ENCODE data around the gene EFCAB11.

Gene EFCAB11

GRCh38 chr14:89775946-89776345 lies 178.6 kb downstream of the EFCAB11 start:
- Mint-ChIP-seq H3K4me3 (no peak overlapping the region), H3K36me3 (ENCODE audit: low read depth) (no peaks in the 10 kb centered on the region), H3K27ac (no peak overlapping the region), H3K27me3 (ENCODE audit: low read depth) (peaks cover 22% of the 10 kb centered on the region), H3K9me3 (no peaks in the 10 kb centered on the region), H3K4me1 (ENCODE audit: low read depth) (peaks cover 17% of the 10 kb centered on the region)

- H3K36me3 Mint-ChIP-seq (ENCODE audit: low read depth): no peaks in the 10 kb centered on the region
- H3K4me1 Mint-ChIP-seq (ENCODE audit: low read depth): peaks cover 19% of the 10 kb centered on the region
- H3K27me3 Mint-ChIP-seq (ENCODE audit: low read depth): peaks cover 29% of the 10 kb centered on the region
- no peak overlapping the region for H3K4me3 Mint-ChIP-seq
- no peak overlapping the region for H3K27ac Mint-ChIP-seq
- H3K9me3 Mint-ChIP-seq: no peaks in the 10 kb centered on the region
These were observed 179.4 kb downstream of the EFCAB11 start for GRCh38 chr14:89775151-89775550.

- Mint-ChIP-seq H3K36me3 (ENCODE audit: low read depth) (no peaks in the 10 kb centered on the region), H3K27ac (peak overlapping the region; percentile 8), H3K4me3 (peak overlapping the region; percentile 22), H3K9me3 (no peaks in the 10 kb centered on the region), H3K4me1 (ENCODE audit: low read depth) (peaks cover 19% of the 10 kb centered on the region), H3K27me3 (ENCODE audit: low read depth) (peaks cover 31% of the 10 kb centered on the region)
These were observed 180.8 kb downstream of the EFCAB11 start for GRCh38 chr14:89773644-89774316.

GRCh38 chr14:89773151-89773550 lies 181.4 kb downstream of the EFCAB11 start:
- peak overlapping the region; percentile 22 for H3K4me3 Mint-ChIP-seq
- H3K27me3 Mint-ChIP-seq (ENCODE audit: low read depth): peaks cover 31% of the 10 kb centered on the region
- H3K9me3 Mint-ChIP-seq: no peaks in the 10 kb centered on the region
- H3K36me3 Mint-ChIP-seq (ENCODE audit: low read depth): no peaks in the 10 kb centered on the region
- H3K27ac Mint-ChIP-seq: peak overlapping the region; percentile 24
- peaks cover 19% of the 10 kb centered on the region for H3K4me1 Mint-ChIP-seq (ENCODE audit: low read depth)

- H3K36me3 Mint-ChIP-seq (ENCODE audit: low read depth): no peaks in the 10 kb centered on the region
- H3K9me3 Mint-ChIP-seq: peaks cover 2% of the 10 kb centered on the region
- H3K4me3 Mint-ChIP-seq: no peak overlapping the region
- peaks cover 34% of the 10 kb centered on the region for H3K4me1 Mint-ChIP-seq (ENCODE audit: low read depth)
- no peak overlapping the region for H3K27ac Mint-ChIP-seq
- peaks cover 27% of the 10 kb centered on the region for H3K27me3 Mint-ChIP-seq (ENCODE audit: low read depth)
These were observed 183.3 kb downstream of the EFCAB11 start for GRCh38 chr14:89771251-89771650.

- Mint-ChIP-seq H3K27ac (no peak overlapping the region), H3K4me3 (no peak overlapping the region), H3K36me3 (ENCODE audit: low read depth) (no peaks in the 10 kb centered on the region), H3K27me3 (ENCODE audit: low read depth) (peaks cover 24% of the 10 kb centered on the region), H3K9me3 (peaks cover 4% of the 10 kb centered on the region), H3K4me1 (ENCODE audit: low read depth) (peaks cover 22% of the 10 kb centered on the region)
These were observed 186.7 kb downstream of the EFCAB11 start for GRCh38 chr14:89767861-89768268.

- H3K27ac Mint-ChIP-seq: peak overlapping the region; percentile 18
- H3K4me3 Mint-ChIP-seq: no peak overlapping the region
- peaks cover 19% of the 10 kb centered on the region for H3K27me3 Mint-ChIP-seq (ENCODE audit: low read depth)
- peaks cover 4% of the 10 kb centered on the region for H3K9me3 Mint-ChIP-seq
- H3K4me1 Mint-ChIP-seq (ENCODE audit: low read depth): peaks cover 20% of the 10 kb centered on the region
- H3K36me3 Mint-ChIP-seq (ENCODE audit: low read depth): no peaks in the 10 kb centered on the region
These were observed 187.4 kb downstream of the EFCAB11 start for GRCh38 chr14:89767131-89767530.

- peaks cover 4% of the 10 kb centered on the region for H3K27me3 Mint-ChIP-seq (ENCODE audit: low read depth)
- H3K4me1 Mint-ChIP-seq (ENCODE audit: low read depth): peaks cover 14% of the 10 kb centered on the region
- H3K9me3 Mint-ChIP-seq: peaks cover 4% of the 10 kb centered on the region
- no peak overlapping the region for H3K4me3 Mint-ChIP-seq
- no peaks in the 10 kb centered on the region for H3K36me3 Mint-ChIP-seq (ENCODE audit: low read depth)
- no peak overlapping the region for H3K27ac Mint-ChIP-seq
These were observed 189.2 kb downstream of the EFCAB11 start for GRCh38 chr14:89765346-89765745.

GRCh38 chr14:89760086-89760485 lies 194.4 kb downstream of the EFCAB11 start:
- peaks cover 8% of the 10 kb centered on the region for H3K9me3 Mint-ChIP-seq
- H3K36me3 Mint-ChIP-seq (ENCODE audit: low read depth): peaks cover 3% of the 10 kb centered on the region
- H3K4me1 Mint-ChIP-seq (ENCODE audit: low read depth): peaks cover 4% of the 10 kb centered on the region
- no peaks in the 10 kb centered on the region for H3K27me3 Mint-ChIP-seq (ENCODE audit: low read depth)
- no peak overlapping the region for H3K27ac Mint-ChIP-seq
- H3K4me3 Mint-ChIP-seq: no peak overlapping the region

GRCh38 chr14:89757313-89757939 lies 197.1 kb downstream of the EFCAB11 start:
- H3K27me3 Mint-ChIP-seq (ENCODE audit: low read depth): no peaks in the 10 kb centered on the region

GRCh38 chr14:89755816-89756215 lies 198.7 kb downstream of the EFCAB11 start:
- Mint-ChIP-seq H3K36me3 (ENCODE audit: low read depth) (peaks cover 4% of the 10 kb centered on the region), H3K27me3 (ENCODE audit: low read depth) (no peaks in the 10 kb centered on the region), H3K9me3 (peaks cover 20% of the 10 kb centered on the region), H3K4me1 (ENCODE audit: low read depth) (peaks cover 11% of the 10 kb centered on the region), H3K4me3 (no peak overlapping the region), H3K27ac (no peak overlapping the region)

More at GRCh38 chr14:89757313-89757939, 197.1 kb downstream of the EFCAB11 start:
- peaks cover 20% of the 10 kb centered on the region for H3K9me3 Mint-ChIP-seq
- H3K36me3 Mint-ChIP-seq (ENCODE audit: low read depth): peaks cover 3% of the 10 kb centered on the region
- peaks cover 4% of the 10 kb centered on the region for H3K4me1 Mint-ChIP-seq (ENCODE audit: low read depth)
- H3K27ac Mint-ChIP-seq: no peak overlapping the region
- no peak overlapping the region for H3K4me3 Mint-ChIP-seq

GRCh38 chr14:89753828-89754412 lies 200.6 kb downstream of the EFCAB11 start:
- Mint-ChIP-seq H3K27ac (no peak overlapping the region), H3K9me3 (peaks cover 20% of the 10 kb centered on the region), H3K27me3 (ENCODE audit: low read depth) (no peaks in the 10 kb centered on the region)

GRCh38 chr14:89750908-89751392 lies 203.6 kb downstream of the EFCAB11 start:
- Mint-ChIP-seq H3K27me3 (ENCODE audit: low read depth) (no peaks in the 10 kb centered on the region), H3K9me3 (peaks cover 30% of the 10 kb centered on the region), H3K4me1 (ENCODE audit: low read depth) (peaks cover 12% of the 10 kb centered on the region), H3K27ac (peak overlapping the region; percentile 52), H3K36me3 (ENCODE audit: low read depth) (peaks cover 6% of the 10 kb centered on the region), H3K4me3 (no peak overlapping the region)

More at GRCh38 chr14:89753828-89754412, 200.6 kb downstream of the EFCAB11 start:
- H3K4me1 Mint-ChIP-seq (ENCODE audit: low read depth): peaks cover 16% of the 10 kb centered on the region
- H3K36me3 Mint-ChIP-seq (ENCODE audit: low read depth): peaks cover 4% of the 10 kb centered on the region
- no peak overlapping the region for H3K4me3 Mint-ChIP-seq

GRCh38 chr14:89750281-89750755 lies 204.2 kb downstream of the EFCAB11 start:
- Mint-ChIP-seq H3K9me3 (peaks cover 35% of the 10 kb centered on the region), H3K27ac (no peak overlapping the region), H3K27me3 (ENCODE audit: low read depth) (no peaks in the 10 kb centered on the region), H3K36me3 (ENCODE audit: low read depth) (peaks cover 6% of the 10 kb centered on the region), H3K4me1 (ENCODE audit: low read depth) (peaks cover 12% of the 10 kb centered on the region), H3K4me3 (no peak overlapping the region)

GRCh38 chr14:89748004-89748403 lies 206.5 kb downstream of the EFCAB11 start:
- Mint-ChIP-seq H3K9me3 (peaks cover 27% of the 10 kb centered on the region), H3K36me3 (ENCODE audit: low read depth) (peaks cover 6% of the 10 kb centered on the region), H3K27ac (no peak overlapping the region), H3K4me3 (no peak overlapping the region), H3K4me1 (ENCODE audit: low read depth) (peaks cover 12% of the 10 kb centered on the region), H3K27me3 (ENCODE audit: low read depth) (no peaks in the 10 kb centered on the region)

All from T-helper 1 cell treated with Interleukin-12 subunit alpha and Interleukin-12 subunit beta and Interleukin-4 antibody, amounts not matched to agents 30 μg/mL and 1 μg/mL, for 36 hours (primary cell).